Measurements from ENCODE around the gene SPATA31C1. TPM values are rescaled to one million over a fixed set of nuclear protein-coding genes. Genes with fewer than 3 reads are reported as not detected.

The SPATA31C1 gene
- total RNA-seq, 1 experiment from 2014 or later: not detected

- ATAC-seq (no peak), DNase-seq (ENCODE audit: low spot score) (no peak)
- Mint-ChIP-seq H3K4me1 (peaks cover 43% of the 10 kb centered on the region), H3K9me3 (peaks cover 20% of the 10 kb centered on the region), H3K4me3 (no peak overlapping the region), H3K27me3 (ENCODE audit: low read depth) (peaks cover 10% of the 10 kb centered on the region), H3K27ac (no peak overlapping the region), H3K36me3 (peaks cover 3% of the 10 kb centered on the region)
- TF ChIP-seq, protein P1, sequence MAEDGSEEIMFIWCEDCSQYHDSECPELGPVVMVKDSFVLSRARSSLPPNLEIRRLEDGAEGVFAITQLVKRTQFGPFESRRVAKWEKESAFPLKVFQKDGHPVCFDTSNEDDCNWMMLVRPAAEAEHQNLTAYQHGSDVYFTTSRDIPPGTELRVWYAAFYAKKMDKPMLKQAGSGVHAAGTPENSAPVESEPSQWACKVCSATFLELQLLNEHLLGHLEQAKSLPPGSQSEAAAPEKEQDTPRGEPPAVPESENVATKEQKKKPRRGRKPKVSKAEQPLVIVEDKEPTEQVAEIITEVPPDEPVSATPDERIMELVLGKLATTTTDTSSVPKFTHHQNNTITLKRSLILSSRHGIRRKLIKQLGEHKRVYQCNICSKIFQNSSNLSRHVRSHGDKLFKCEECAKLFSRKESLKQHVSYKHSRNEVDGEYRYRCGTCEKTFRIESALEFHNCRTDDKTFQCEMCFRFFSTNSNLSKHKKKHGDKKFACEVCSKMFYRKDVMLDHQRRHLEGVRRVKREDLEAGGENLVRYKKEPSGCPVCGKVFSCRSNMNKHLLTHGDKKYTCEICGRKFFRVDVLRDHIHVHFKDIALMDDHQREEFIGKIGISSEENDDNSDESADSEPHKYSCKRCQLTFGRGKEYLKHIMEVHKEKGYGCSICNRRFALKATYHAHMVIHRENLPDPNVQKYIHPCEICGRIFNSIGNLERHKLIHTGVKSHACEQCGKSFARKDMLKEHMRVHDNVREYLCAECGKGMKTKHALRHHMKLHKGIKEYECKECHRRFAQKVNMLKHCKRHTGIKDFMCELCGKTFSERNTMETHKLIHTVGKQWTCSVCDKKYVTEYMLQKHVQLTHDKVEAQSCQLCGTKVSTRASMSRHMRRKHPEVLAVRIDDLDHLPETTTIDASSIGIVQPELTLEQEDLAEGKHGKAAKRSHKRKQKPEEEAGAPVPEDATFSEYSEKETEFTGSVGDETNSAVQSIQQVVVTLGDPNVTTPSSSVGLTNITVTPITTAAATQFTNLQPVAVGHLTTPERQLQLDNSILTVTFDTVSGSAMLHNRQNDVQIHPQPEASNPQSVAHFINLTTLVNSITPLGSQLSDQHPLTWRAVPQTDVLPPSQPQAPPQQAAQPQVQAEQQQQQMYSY (CRISPR knock-in tag; IDR thresholded peaks at IDR 0.05): no peak
- POLR2A ChIA-PET: no interaction called here
- CTCF ChIA-PET: interaction anchor here (4.2 kb wide), 1 partner anchor 8 kb away, joined by 16 read pairs; the partner anchor contains the start of gene SPATA31E1
Observed at GRCh38 chr9:87875060-87875459, 42.7 kb upstream of the SPATA31C1 start.

DNA sequence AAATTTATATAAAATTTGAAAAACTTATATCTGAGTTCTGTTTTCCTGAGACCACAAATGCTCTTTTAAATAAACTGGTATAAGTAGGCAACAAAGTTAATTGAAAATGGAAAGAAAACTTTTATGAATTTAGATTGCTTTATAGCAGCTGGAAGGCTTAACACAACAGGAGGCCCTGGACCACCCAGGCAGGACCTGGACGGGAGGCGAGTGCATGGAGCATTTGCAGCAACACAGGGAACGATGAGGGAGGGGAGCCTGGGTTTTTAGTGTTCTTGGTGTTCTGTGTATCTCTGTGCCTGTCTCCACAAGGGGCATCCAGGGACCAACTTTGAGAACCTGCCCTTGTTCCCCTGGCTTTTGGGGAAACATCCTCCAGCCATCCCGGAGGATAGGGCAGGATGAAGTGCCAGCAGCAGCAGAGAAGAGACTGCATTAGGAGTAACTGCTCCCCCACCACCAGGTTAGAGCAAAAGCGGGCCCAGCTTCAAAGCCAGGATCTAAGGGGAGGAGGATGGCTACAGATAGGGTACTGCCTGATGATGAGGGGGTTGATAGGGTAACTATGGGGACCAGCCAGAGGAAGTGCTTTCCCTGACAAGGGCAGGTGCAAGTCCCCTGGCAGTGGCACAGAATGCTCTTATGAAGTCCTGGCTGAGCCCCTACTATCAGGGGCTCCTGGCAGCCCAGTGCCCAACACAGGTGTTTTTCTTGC is 41.8 kb upstream of the SPATA31C1 start:
- peaks cover 47% of the 10 kb centered on the region for H3K4me1 Mint-ChIP-seq
- H3K4me3 Mint-ChIP-seq: no peak overlapping the region
- peak; percentile 47 for ATAC-seq
- POLR2A ChIA-PET: no interaction called here
- H3K9me3 Mint-ChIP-seq: peaks cover 20% of the 10 kb centered on the region
- H3K27ac Mint-ChIP-seq: no peak overlapping the region
- no peak for DNase-seq (ENCODE audit: low spot score)
- peaks cover 13% of the 10 kb centered on the region for H3K27me3 Mint-ChIP-seq (ENCODE audit: low read depth)
- H3K36me3 Mint-ChIP-seq: peaks cover 3% of the 10 kb centered on the region
- TF ChIP-seq PREB (CRISPR knock-in tag; IDR thresholded peaks at IDR 0.05; ENCODE audit: borderline replicate concordance): no peak
- no peak for TF ChIP-seq ESRRA (CRISPR knock-in tag; IDR thresholded peaks at IDR 0.05; ENCODE audit: borderline replicate concordance)
- peak; percentile 66 for TF ChIP-seq ZNF423 (CRISPR knock-in tag; IDR thresholded peaks at IDR 0.05)
- no peak for TF ChIP-seq TP53 (CRISPR knock-in tag; IDR thresholded peaks at IDR 0.05)
- no peak for TF ChIP-seq NR3C1 (CRISPR knock-in tag; conservative IDR thresholded peaks at IDR 0.05; ENCODE audit: low read depth)
- CTCF ChIA-PET: no interaction called here

DNA sequence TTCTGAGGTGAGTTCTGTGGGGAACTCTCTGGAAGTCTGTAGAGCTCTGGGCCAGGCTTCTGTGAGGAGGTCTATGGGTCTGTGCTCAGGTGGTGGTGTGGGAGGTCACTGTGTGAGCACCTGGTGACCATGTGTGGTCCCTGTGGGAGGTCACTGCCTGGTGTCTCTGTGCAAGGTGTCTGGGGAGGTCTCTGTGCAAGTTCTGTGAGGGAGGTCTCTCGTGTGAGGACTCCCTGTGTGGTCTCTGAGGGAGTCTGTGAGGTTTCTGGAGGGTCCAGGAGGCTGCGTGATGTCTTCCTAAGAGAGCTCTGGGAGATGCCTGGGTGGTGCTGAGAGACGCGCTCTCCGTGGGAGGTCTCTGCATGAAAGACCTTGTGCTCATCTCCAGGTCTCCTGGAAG is 41.1 kb upstream of the SPATA31C1 start:
- Mint-ChIP-seq H3K9me3 (peaks cover 20% of the 10 kb centered on the region), H3K27me3 (ENCODE audit: low read depth) (peaks cover 13% of the 10 kb centered on the region), H3K4me1 (peaks cover 47% of the 10 kb centered on the region), H3K4me3 (no peak overlapping the region), H3K27ac (no peak overlapping the region), H3K36me3 (peaks cover 3% of the 10 kb centered on the region)
- POLR2A ChIA-PET: no interaction called here
- no peak for DNase-seq (ENCODE audit: low spot score)
- CTCF ChIA-PET: no interaction called here
- no peak for ATAC-seq
- TF ChIP-seq TP53 (CRISPR knock-in tag; IDR thresholded peaks at IDR 0.05): no peak
- no peak for TF ChIP-seq MYBL2 (CRISPR knock-in tag; IDR thresholded peaks at IDR 0.05)
- TF ChIP-seq, protein P2, sequence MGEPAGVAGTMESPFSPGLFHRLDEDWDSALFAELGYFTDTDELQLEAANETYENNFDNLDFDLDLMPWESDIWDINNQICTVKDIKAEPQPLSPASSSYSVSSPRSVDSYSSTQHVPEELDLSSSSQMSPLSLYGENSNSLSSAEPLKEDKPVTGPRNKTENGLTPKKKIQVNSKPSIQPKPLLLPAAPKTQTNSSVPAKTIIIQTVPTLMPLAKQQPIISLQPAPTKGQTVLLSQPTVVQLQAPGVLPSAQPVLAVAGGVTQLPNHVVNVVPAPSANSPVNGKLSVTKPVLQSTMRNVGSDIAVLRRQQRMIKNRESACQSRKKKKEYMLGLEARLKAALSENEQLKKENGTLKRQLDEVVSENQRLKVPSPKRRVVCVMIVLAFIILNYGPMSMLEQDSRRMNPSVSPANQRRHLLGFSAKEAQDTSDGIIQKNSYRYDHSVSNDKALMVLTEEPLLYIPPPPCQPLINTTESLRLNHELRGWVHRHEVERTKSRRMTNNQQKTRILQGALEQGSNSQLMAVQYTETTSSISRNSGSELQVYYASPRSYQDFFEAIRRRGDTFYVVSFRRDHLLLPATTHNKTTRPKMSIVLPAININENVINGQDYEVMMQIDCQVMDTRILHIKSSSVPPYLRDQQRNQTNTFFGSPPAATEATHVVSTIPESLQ (CRISPR knock-in tag; IDR thresholded peaks at IDR 0.05): no peak
- no peak for TF ChIP-seq ZNF263 (CRISPR knock-in tag; IDR thresholded peaks at IDR 0.05; ENCODE audit: low read depth)
- TF ChIP-seq ESRRA (CRISPR knock-in tag; IDR thresholded peaks at IDR 0.05; ENCODE audit: borderline replicate concordance): no peak
- TF ChIP-seq, protein P3, sequence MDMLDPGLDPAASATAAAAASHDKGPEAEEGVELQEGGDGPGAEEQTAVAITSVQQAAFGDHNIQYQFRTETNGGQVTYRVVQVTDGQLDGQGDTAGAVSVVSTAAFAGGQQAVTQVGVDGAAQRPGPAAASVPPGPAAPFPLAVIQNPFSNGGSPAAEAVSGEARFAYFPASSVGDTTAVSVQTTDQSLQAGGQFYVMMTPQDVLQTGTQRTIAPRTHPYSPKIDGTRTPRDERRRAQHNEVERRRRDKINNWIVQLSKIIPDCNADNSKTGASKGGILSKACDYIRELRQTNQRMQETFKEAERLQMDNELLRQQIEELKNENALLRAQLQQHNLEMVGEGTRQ (CRISPR knock-in tag; IDR thresholded peaks at IDR 0.05): no peak
- no peak for TF ChIP-seq ATF1 (CRISPR knock-in tag; IDR thresholded peaks at IDR 0.05)
- no peak for TF ChIP-seq AFF4 (CRISPR knock-in tag; IDR thresholded peaks at IDR 0.05; ENCODE audit: borderline replicate concordance)
- TF ChIP-seq, protein P4, sequence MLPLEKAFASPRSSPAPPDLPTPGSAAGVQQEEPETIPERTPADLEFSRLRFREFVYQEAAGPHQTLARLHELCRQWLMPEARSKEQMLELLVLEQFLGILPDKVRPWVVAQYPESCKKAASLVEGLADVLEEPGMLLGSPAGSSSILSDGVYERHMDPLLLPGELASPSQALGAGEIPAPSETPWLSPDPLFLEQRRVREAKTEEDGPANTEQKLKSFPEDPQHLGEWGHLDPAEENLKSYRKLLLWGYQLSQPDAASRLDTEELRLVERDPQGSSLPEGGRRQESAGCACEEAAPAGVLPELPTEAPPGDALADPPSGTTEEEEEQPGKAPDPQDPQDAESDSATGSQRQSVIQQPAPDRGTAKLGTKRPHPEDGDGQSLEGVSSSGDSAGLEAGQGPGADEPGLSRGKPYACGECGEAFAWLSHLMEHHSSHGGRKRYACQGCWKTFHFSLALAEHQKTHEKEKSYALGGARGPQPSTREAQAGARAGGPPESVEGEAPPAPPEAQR (CRISPR knock-in tag; IDR thresholded peaks at IDR 0.05): no peak
- no peak for TF ChIP-seq E2F4 (CRISPR knock-in tag; IDR thresholded peaks at IDR 0.05; ENCODE audit: borderline replicate concordance, low read depth)

All from WTC11 (cell line).